Esophagus squamous epithelium (tissue), 4 donors: Measurements from ENCODE around the gene ZAP70.
"Not testable (repeated sequence)": the region's sequence is repeated elsewhere in the genome, so short reads cannot be mapped to it uniquely, and the experiment has no call there.

Experiments used
- POLR2A ChIP-seq, 4 donors: fragments of 450-650 bp; IDR thresholded peaks; one replicate each; pipeline ENCODE4 v1.6.1; 2017; ENCODE audit warnings: antibody characterized with exemption in 4 of 4, mild to moderate bottlenecking in 4 of 4, moderate library complexity in 3 of 4
- TF ChIP-seq, protein P1 (sequence below), 6 experiments: fragments of 450-650 bp in 4 of 6; fragments of 200-600 bp in 2 of 6; sonication (generic) in 2 of 6; IDR thresholded peaks; one replicate each; pipeline ENCODE4 v1.5.1; 2016 to 2019; ENCODE audit warnings: antibody characterized with exemption in 6 of 6, mild to moderate bottlenecking in 4 of 6, moderate library complexity in 4 of 6

DNA sequence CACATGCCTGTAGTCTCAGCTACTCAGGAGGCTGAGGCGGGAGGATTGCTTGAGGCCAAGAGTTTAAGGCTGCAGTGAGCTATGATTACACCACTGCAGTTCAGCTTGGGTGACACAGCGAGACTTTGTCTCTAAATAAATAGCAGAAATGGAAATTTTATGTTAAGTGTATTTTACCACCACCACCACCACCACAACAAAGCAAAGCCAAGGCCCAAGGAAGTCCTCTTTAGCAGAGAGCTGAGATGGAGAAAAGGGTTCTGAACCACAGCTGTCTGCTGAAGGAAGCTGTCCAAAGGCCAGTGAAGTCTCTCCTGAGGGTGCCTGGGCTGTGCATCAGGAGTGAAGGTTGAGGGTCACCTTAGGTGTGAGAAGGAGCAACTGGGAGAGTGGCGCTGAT lies 26.1 kb upstream of the ZAP70 start:
- TF ChIP-seq, protein P1, sequence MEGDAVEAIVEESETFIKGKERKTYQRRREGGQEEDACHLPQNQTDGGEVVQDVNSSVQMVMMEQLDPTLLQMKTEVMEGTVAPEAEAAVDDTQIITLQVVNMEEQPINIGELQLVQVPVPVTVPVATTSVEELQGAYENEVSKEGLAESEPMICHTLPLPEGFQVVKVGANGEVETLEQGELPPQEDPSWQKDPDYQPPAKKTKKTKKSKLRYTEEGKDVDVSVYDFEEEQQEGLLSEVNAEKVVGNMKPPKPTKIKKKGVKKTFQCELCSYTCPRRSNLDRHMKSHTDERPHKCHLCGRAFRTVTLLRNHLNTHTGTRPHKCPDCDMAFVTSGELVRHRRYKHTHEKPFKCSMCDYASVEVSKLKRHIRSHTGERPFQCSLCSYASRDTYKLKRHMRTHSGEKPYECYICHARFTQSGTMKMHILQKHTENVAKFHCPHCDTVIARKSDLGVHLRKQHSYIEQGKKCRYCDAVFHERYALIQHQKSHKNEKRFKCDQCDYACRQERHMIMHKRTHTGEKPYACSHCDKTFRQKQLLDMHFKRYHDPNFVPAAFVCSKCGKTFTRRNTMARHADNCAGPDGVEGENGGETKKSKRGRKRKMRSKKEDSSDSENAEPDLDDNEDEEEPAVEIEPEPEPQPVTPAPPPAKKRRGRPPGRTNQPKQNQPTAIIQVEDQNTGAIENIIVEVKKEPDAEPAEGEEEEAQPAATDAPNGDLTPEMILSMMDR (IDR thresholded peaks at IDR 0.05) = not testable (repeated sequence)
- TF ChIP-seq POLR2A (IDR thresholded peaks at IDR 0.05) = not testable (repeated sequence)
